ENCODE results near the gene SEC23A. TPM values are rescaled to one million over a fixed set of nuclear protein-coding genes. Genes with fewer than 3 reads are reported as not detected.
"Not testable (repeated sequence)": the region's sequence is repeated elsewhere in the genome, so short reads cannot be mapped to it uniquely, and the experiment has no call there.

Gene SEC23A
- total RNA-seq, 2 experiments from 2014 or later, result 52.4 to 54.9 TPM

GRCh38 chr14:39109893-39110715 lies 7.1 kb upstream of the SEC23A start:
- Mint-ChIP-seq H3K27me3 (no peaks in the 10 kb centered on the region), H3K4me1 (ENCODE audit: low read depth) (peaks cover 19% of the 10 kb centered on the region), H3K4me3 (no peak overlapping the region), H3K27ac (no peak overlapping the region), H3K9me3 (no peaks in the 10 kb centered on the region), H3K36me3 (no peaks in the 10 kb centered on the region)
- DNase-seq, result no peak
- ChIA-PET POLR2A (no interaction called here), CTCF (no interaction called here)
- intact Hi-C loops (cut with micrococcal nuclease), result no loop called here

- DNase-seq, result no peak
- H3K27ac Mint-ChIP-seq, result no peak overlapping the region
- H3K9me3 Mint-ChIP-seq, result no peaks in the 10 kb centered on the region
- POLR2A ChIA-PET, result no interaction called here
- intact Hi-C loops (cut with micrococcal nuclease), result no loop called here
- CTCF ChIA-PET, result no interaction called here
- peaks cover 24% of the 10 kb centered on the region for H3K4me1 Mint-ChIP-seq (ENCODE audit: low read depth)
- no peaks in the 10 kb centered on the region for H3K27me3 Mint-ChIP-seq
- no peaks in the 10 kb centered on the region for H3K36me3 Mint-ChIP-seq
- no peak overlapping the region for H3K4me3 Mint-ChIP-seq
Observed at GRCh38 chr14:39108791-39109190, 5.8 kb upstream of the SEC23A start.

DNA sequence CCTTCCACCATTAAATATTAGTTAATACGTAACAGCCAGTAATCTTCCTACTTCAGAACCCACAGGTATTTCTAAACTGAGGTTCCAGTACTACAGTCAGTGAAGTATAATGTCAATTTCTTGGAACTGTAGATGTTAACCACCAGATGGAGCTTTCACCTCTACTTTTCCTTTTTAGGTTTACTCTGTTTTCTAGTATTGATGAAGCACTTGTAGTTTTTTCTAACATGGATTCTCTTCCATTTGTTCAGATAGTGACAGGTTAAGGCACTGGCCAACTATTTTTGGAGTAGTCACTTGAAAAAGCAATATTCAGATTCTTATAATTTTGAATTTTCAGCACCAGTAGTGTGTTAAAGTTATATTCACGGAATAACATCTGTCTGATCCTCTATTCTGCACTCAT lies 4.6 kb upstream of the SEC23A start:
- ChIA-PET CTCF (interaction anchor here (0.6 to 1.4 kb wide), 5 partner anchors 9 to 324 kb away, joined by 3 to 4 read pairs (median 3); partner anchors contain the start of gene FBXO33), POLR2A (no interaction called here)
- H3K36me3 Mint-ChIP-seq, result no peaks in the 10 kb centered on the region
- H3K4me1 Mint-ChIP-seq (ENCODE audit: low read depth), result peaks cover 23% of the 10 kb centered on the region
- no peaks in the 10 kb centered on the region for H3K9me3 Mint-ChIP-seq
- intact Hi-C loops (cut with micrococcal nuclease), result loop anchor here (1.0 kb wide), 3 partner anchors 122 to 324 kb away; no protein-coding TSS in a partner anchor
- H3K27ac Mint-ChIP-seq, result peak overlapping the region; percentile 43
- no peaks in the 10 kb centered on the region for H3K27me3 Mint-ChIP-seq
- no peak for DNase-seq
- H3K4me3 Mint-ChIP-seq, result no peak overlapping the region

- ChIA-PET CTCF (interaction anchor here (1.1 to 2.9 kb wide), 3 partner anchors 9 to 265 kb away, joined by 3 to 12 read pairs (median 5); partner anchors contain the start of gene GEMIN2), POLR2A (interaction anchor here (1.2 to 3.0 kb wide), 6 partner anchors 10 to 328 kb away, joined by 3 to 38 read pairs (median 6); partner anchors contain the start of genes FBXO33, GEMIN2 and TRAPPC6B)
- peak overlapping the region; percentile 96 for H3K27ac Mint-ChIP-seq
- intact Hi-C loops (cut with micrococcal nuclease); H3K9me3 Mint-ChIP-seq; H3K27me3 Mint-ChIP-seq; H3K36me3 Mint-ChIP-seq; DNase-seq: not testable (repeated sequence)
- peaks cover 42% of the 10 kb centered on the region for H3K4me1 Mint-ChIP-seq (ENCODE audit: low read depth)
- peak overlapping the region; percentile 96 for H3K4me3 Mint-ChIP-seq
Observed at GRCh38 chr14:39104078-39104801, 1.2 kb upstream of the SEC23A start.

DNA sequence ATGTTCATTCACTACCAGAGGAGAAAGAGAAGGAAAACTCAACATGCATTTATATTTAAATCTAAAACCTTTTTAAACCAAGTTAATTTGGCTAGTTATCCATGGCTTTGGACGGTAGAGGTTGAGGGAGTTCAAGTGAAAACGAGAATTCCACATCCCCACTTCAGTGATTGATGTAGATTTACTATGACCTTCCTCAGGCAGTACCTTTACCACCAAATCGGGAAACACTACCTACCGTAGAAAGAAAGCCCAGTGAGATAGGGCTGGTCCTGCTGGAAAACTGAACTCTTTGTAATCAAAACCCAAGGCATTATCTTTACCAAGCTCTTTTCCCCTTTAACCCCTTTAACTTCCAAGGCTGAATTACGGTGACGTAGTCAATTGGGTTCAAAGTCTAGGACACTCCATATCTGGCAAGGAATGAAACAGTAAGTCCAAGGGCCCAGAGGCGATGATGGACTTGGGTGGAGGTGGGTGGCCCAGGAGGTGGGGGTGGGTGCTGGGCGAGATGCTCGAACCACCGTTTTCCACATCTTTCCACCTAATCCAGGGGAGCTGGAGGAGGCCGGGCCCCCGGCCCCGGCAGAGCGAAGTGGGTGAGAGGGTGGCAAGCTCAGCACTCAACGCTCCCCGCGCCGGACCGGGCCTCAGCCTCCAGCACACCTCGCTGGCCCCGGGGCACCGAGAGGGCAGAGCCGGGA lies 618 bp downstream of the SEC23A start:
- Mint-ChIP-seq H3K4me1 (ENCODE audit: low read depth) (peaks cover 46% of the 10 kb centered on the region), H3K4me3 (peak overlapping the region; percentile 96), H3K27ac (peak overlapping the region; percentile 90), H3K36me3 (peaks cover 5% of the 10 kb centered on the region), H3K9me3 (no peaks in the 10 kb centered on the region), H3K27me3 (no peaks in the 10 kb centered on the region)
- DNase-seq, result no peak
- CTCF ChIA-PET, result interaction anchor here (0.6 to 2.9 kb wide), 4 partner anchors 12 to 332 kb away, joined by 3 to 12 read pairs (median 3); partner anchors contain the start of gene GEMIN2
- intact Hi-C loops (cut with micrococcal nuclease), result loop anchor here (2.0 kb wide), 1 partner anchor 126 kb away; no protein-coding TSS in a partner anchor
- POLR2A ChIA-PET, result interaction anchor here (1.3 to 3.0 kb wide), 6 partner anchors 11 to 329 kb away, joined by 3 to 38 read pairs (median 7); partner anchors contain the start of genes FBXO33, GEMIN2 and PNN

GRCh38 chr14:39099748-39100147 lies 3.3 kb downstream of the SEC23A start:
- intact Hi-C loops (cut with micrococcal nuclease), result no loop called here
- H3K27ac Mint-ChIP-seq, result no peak overlapping the region
- ChIA-PET POLR2A (no interaction called here), CTCF (interaction anchor here (1.4 kb wide), 1 partner anchor 9 kb away, joined by 4 read pairs; no protein-coding TSS in a partner anchor)
- DNase-seq, result no peak
- H3K4me1 Mint-ChIP-seq (ENCODE audit: low read depth), result peaks cover 51% of the 10 kb centered on the region
- no peak overlapping the region for H3K4me3 Mint-ChIP-seq
- H3K36me3 Mint-ChIP-seq, result peaks cover 9% of the 10 kb centered on the region
- H3K27me3 Mint-ChIP-seq, result no peaks in the 10 kb centered on the region
- H3K9me3 Mint-ChIP-seq, result no peaks in the 10 kb centered on the region

- intact Hi-C loops (cut with micrococcal nuclease); H3K27me3 Mint-ChIP-seq; H3K27ac Mint-ChIP-seq; DNase-seq; H3K4me3 Mint-ChIP-seq; H3K9me3 Mint-ChIP-seq: not testable (repeated sequence)
- Mint-ChIP-seq H3K4me1 (ENCODE audit: low read depth) (peaks cover 51% of the 10 kb centered on the region), H3K36me3 (peaks cover 14% of the 10 kb centered on the region)
- POLR2A ChIA-PET, result interaction anchor here (1.5 kb wide), 1 partner anchor 71 kb away, joined by 4 read pairs; the partner anchor contains the start of gene TRAPPC6B
- CTCF ChIA-PET, result interaction anchor here (1.4 to 1.7 kb wide), 2 partner anchors 8 to 9 kb away, joined by 4 read pairs; no protein-coding TSS in a partner anchor
Observed at GRCh38 chr14:39099215-39099614, 3.8 kb downstream of the SEC23A start.

DNA sequence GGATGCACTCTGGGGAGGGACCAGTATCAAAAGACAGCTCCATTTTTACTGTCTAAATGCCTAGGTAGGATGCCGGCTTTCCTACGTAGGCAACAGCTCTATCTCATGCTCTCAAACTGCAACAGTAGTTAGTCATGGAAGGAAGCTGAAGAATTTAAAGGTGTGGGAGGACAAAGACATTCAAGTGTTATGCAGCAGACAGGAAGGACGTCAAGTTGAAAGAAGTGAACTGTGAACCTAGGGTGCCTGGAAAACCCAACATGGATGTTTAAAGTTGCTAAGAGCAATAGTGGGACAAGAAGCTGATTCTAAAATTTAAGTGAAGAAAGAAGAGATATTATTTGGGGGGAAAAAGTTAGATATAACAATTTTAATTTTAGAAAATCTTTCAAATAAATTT lies 5.9 kb downstream of the SEC23A start:
- Mint-ChIP-seq H3K36me3 (peaks cover 14% of the 10 kb centered on the region), H3K27me3 (no peaks in the 10 kb centered on the region), H3K4me3 (no peak overlapping the region), H3K27ac (peak overlapping the region; percentile 69), H3K9me3 (no peaks in the 10 kb centered on the region), H3K4me1 (ENCODE audit: low read depth) (peaks cover 41% of the 10 kb centered on the region)
- intact Hi-C loops (cut with micrococcal nuclease), result loop anchor here (2.0 kb wide), 1 partner anchor 18 kb away; the partner anchor contains the start of gene GEMIN2
- POLR2A ChIA-PET, result interaction anchor here (0.8 to 1.2 kb wide), 2 partner anchors 17 to 73 kb away, joined by 3 to 4 read pairs; partner anchors contain the start of genes GEMIN2 and TRAPPC6B
- peak; percentile 38 for DNase-seq
- CTCF ChIA-PET, result interaction anchor here (0.8 to 0.9 kb wide), 2 partner anchors 10 to 11 kb away, joined by 3 to 4 read pairs; no protein-coding TSS in a partner anchor

DNA sequence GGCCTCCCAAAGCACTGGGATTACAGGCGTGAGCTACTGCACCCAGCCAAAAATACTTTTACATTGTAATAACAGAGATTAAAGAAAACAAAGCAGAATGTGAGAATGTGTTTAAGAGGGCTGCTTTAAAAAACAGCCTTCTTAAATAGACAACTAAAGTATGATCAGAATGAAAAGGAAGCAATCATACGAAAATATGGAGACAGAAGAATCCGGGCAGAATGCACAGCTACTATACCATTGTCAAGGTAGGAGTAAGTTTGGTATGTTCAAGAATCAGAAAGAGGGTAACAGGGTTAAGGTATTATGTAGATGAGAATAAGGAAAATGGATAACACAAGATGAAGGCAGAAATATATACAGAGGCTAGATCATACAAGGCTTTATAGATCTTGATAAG lies 8.5 kb downstream of the SEC23A start:
- POLR2A ChIA-PET, result interaction anchor here (1.1 kb wide), 1 partner anchor 81 kb away, joined by 3 read pairs; the partner anchor contains the start of gene PNN
- intact Hi-C loops (cut with micrococcal nuclease), result no loop called here
- CTCF ChIA-PET, result interaction anchor here (1.4 kb wide), 1 partner anchor 10 kb away, joined by 5 read pairs; no protein-coding TSS in a partner anchor
- Mint-ChIP-seq H3K9me3 (no peaks in the 10 kb centered on the region), H3K4me3 (no peak overlapping the region), H3K27ac (peak overlapping the region; percentile 83), H3K27me3 (no peaks in the 10 kb centered on the region), H3K36me3 (peaks cover 28% of the 10 kb centered on the region), H3K4me1 (ENCODE audit: low read depth) (peaks cover 35% of the 10 kb centered on the region)
- DNase-seq, result no peak

GRCh38 chr14:39091716-39092115 lies 11.3 kb downstream of the SEC23A start:
- Mint-ChIP-seq H3K27me3 (no peaks in the 10 kb centered on the region), H3K36me3 (peaks cover 38% of the 10 kb centered on the region), H3K9me3 (no peaks in the 10 kb centered on the region), H3K4me3 (no peak overlapping the region), H3K27ac (peak overlapping the region; percentile 38), H3K4me1 (ENCODE audit: low read depth) (peaks cover 28% of the 10 kb centered on the region)
- intact Hi-C loops (cut with micrococcal nuclease), result no loop called here
- ChIA-PET CTCF (no interaction called here), POLR2A (no interaction called here)
- DNase-seq, result no peak

- no peak overlapping the region for H3K27ac Mint-ChIP-seq
- intact Hi-C loops (cut with micrococcal nuclease), result no loop called here
- CTCF ChIA-PET, result interaction anchor here (0.6 to 1.6 kb wide), 3 partner anchors 9 to 20 kb away, joined by 3 to 4 read pairs (median 3); no protein-coding TSS in a partner anchor
- peaks cover 45% of the 10 kb centered on the region for H3K36me3 Mint-ChIP-seq
- POLR2A ChIA-PET, result no interaction called here
- DNase-seq, result no peak
- no peaks in the 10 kb centered on the region for H3K9me3 Mint-ChIP-seq
- no peaks in the 10 kb centered on the region for H3K27me3 Mint-ChIP-seq
- peaks cover 32% of the 10 kb centered on the region for H3K4me1 Mint-ChIP-seq (ENCODE audit: low read depth)
- H3K4me3 Mint-ChIP-seq, result no peak overlapping the region
Observed at GRCh38 chr14:39090548-39091111, 12.4 kb downstream of the SEC23A start.

Measured in activated CD4-positive, alpha-beta memory T cell treated with anti-CD3 and anti-CD28 coated beads for 36 hours (primary cell).